GM18861 (cell line): ENCODE measurements around the gene PDZK1IP1.
A peak's percentile ranks its signal among the peaks of the same experiment; 100 is the strongest.
"Not testable (repeated sequence)": the region's sequence is repeated elsewhere in the genome, so short reads cannot be mapped to it uniquely, and the experiment has no call there.

Experiments
- ATAC-seq: cut with Tn5 transposase; IDR thresholded peaks from one replicate; pipeline ENCODE4 v1.9.1; 2021; ENCODE audit not compliant: unreplicated experiment

Gene PDZK1IP1

DNA sequence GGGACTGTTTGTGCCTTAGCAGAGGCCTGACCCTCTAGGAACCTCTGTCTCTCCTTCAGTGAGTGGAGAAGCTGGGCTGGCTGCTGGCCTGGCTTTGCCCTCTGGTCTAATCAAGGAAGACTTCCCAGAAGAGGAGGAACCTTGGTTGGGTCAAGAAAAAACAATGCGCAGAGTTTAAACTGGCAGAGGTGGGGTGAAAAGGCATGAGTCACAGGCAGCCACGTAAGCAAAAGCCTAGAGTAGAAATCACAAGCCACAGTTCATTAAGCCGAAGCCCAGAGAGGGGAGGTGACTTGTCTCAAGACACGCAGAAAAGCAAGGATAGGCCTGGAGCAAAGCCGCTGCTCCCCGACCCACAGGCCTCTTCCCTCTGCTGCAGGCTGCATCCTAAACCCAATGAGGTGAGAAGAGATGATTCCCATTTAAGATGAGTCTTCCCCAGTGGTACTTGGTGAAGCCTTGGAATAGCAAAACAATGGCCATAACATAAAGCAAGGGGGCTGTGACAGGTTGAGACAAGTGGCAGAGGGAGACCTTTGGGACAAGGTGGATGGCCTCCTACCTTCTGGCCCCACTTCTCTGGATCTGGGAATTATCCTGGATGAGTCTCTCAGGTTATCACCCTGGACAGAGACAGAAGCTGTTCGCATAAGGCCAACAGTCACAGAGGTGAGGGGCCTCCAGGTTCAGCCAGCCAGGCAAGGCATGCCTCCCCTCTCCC, 7.7 kb downstream of the PDZK1IP1 start:
- no peak for ATAC-seq

DNA sequence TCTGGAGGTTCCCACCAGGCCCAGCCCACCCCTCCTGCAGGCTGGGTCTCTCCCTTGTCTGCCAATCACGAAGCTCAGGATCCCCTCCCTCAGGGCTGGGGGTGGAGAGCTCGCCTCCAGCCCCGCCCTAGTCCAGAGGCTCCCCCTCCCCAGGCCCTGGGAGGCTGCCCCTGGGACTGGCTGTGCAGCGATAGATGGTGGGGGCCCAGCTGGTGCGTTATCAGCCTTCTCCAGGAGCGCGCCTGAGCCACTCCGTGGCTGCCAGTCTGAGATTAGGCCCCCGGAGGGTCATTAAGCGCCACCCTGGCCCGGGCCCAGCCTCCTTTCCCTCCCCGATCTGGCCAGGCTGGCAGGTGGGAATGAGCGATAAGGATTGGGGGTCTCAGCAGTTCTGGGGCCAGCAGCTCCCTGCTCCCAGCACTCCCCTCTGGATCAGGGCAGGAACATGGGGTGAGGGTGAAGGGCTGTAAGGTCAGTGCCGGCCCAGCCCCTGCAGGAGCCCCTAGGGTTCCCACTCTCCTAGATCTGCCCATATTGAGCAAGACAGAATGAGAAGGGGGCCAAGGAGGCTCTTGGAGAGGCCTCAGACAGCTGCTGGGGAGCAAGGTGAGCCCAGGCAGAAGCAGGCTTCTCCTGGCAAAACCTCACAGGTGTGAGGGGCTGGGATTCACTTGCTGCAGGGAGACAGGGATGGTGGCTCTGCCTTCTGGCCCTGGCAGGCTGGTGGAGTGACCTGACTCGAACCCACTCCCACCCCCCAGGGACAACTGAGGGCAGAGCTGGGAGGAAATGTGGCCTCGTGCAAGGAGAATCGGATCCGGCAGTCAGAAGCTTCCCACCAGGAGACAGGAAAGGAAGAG, 8.5 kb downstream of the PDZK1IP1 start:
- ATAC-seq: no peak

DNA sequence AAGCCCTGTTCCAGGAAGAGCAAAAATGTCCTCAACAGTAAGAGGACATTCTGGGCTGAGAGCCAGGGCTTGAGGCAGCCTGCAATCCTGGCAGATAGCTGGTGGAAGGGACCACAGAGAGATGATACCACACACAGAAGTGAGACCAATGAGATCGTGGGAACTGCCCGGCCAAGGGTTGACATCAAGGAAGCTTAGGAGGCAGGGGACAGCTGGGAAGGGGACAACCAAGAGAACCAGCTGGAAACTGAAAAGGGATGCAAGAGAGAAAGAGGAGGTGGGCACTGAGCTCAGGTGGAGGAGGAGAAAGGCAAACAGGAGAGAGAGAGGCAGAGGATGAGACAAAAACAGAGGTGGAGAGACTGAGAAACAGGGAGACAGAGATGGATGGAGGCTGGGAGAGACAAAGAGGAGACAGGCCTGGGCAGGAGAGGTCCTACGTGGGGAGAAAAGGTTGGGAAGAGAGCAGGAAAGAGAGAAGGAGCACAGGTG, 9.2 kb downstream of the PDZK1IP1 start:
- no peak for ATAC-seq

DNA sequence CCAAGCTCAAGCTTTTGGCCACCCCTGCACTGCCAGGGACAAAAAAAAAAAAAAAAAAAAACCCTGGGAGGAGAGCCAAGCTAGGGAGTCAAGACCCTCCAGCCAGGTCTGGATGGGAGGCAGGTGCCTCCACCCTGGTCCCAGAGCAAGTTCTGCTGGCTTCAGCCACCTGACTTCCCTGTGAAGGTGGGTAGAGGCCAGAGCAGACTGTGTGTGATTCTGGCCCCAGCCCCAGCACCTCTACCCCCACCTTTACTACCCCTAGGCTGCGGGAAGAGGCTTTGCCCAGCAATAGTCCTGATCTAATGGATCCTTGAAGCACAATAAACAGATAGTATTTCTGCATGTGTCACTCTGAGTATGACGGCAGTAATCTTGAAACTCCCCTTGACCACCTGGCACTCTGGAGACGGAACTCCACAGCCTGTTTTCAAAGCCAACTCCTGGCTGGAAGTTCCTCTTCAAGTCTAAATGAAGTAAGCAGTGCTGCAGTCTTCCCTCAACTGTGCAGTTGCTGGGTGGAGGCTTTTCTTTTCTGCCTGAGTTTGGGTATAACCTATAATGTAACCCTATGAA, 9.8 kb downstream of the PDZK1IP1 start:
- ATAC-seq: no peak

DNA sequence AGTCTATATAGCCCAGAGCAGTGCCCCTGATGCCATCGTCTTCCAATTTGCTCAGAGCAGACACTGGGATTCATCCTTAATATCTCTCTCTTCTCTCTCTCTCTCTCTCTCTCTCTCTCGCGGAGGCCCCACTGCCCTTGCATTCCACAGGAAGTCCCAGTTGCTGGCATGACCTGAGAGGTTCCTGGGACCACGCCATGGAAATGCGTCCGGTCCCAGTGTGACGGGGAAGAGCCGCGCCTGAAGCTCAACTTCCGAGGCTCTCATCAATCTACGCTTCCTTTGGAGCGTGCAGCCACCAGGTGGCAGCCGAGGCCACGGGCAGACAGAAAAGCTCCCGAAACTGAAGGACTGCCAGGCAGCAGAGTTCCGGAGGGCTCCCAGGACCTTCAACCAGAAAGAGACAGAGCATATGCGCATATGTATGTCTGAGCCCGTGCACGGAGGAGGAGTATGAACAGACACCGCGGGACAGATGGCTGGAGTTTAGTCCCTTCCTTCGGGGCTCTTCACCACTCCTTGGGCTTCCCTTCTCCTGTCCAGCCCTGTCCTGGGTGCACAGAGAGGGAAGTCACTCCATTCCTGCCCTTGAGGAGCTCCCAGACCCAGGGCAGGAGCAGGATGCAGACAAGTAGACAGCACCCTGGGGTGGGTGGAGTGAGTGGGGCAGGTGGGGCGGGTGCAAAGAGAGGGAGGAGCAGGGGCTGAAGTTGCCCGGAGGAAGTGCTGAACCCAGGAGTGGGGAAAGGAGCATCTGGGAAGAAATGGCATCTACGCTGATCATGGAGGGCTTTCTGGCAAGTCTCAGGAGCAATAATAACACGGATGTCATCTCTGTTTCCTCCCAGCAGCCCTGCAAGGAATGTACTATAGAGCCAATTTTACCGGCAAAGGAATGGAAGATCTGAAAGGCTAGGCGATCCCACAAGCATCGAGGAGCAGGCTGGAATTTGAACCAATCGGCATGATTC, 10.5 kb downstream of the PDZK1IP1 start:
- ATAC-seq: peak; percentile 86

DNA sequence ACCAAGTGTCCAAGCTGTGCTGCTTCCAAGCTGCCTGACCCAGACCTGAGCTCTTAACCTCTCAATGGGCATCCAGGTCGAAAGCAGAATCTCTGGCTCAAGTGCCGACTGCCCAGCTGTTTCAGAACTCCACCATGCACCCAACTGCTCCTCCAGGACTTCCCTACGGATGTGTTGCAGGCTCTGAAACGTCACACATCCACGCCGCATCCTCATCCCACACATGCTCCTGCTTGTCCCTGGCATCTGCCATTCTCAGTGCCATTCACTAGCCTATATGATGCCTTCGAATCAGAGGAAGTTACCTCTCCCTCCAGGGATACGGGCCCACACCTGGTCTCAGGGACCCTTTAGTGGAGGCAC, 11.2 kb downstream of the PDZK1IP1 start:
- ATAC-seq: no peak

DNA sequence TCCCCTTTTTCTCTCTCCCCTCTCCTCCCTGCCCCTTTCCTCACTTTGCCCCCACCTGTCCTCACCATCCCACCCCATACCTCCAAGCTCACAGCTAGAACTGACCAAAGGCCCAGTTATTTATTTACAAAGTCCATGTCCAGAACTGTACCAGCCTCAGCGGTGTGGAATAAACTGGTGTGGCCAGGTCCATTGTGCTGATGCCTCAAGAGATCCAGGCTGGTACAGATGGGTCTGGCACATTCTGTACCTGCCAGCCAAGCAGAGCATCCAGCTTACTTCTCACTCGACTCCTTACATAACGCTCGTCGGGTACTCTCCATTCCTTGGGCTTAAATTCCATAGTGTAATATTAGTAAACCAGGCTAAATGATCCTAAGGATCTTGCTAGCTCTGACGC, 11.8 kb downstream of the PDZK1IP1 start:
- no peak for ATAC-seq

DNA sequence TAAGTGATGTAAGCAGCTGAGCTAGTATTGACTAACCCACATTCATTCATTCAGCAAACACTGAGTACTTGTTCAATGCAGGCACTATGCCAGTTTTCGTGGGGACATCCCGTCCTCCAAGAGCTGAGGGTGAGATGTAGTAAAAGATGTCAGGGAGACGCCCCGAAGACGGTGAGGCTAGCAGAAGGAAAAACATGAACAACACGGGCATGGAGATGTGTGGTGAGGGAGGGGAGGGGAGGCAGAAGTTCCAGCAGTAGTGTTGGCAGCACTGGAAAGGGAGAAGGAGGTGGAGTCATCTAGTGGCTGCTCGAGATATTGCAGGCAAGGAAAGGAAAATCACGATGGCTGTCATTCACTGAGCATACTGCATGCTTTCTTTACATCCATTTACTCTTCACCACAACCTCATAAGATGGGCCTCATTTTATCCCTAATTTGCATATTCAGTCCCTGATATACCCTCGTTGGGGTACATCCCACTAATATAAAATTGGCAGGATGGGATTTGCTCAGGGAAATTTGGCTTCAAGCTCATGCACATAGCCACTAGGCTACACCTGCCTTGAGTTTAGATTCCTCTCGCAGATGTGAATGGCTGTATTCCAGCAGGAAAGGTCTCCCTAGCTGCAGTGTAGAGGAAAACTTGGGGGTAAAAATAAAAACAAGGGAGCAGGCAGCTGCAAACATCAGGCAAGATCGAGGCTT, 14.5 kb downstream of the PDZK1IP1 start:
- ATAC-seq: no peak

DNA sequence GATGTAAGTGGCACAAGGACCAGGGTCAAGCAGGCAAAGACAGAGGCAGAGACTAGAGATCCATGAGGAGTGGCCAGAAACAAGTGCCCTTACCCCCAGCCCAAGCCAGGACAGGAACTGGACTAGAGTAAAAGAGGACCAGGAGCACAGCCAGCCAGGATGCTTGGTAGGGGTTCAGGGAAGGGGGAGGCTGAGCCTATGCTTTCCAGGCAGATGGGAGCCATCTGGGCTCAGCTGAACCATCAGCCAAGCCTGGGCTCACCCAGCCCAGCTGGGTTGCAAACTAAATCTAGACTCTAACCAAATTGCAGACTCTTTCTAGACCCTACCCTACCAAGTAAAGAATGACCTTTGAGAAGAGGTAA, 15.2 kb downstream of the PDZK1IP1 start:
- no peak for ATAC-seq

DNA sequence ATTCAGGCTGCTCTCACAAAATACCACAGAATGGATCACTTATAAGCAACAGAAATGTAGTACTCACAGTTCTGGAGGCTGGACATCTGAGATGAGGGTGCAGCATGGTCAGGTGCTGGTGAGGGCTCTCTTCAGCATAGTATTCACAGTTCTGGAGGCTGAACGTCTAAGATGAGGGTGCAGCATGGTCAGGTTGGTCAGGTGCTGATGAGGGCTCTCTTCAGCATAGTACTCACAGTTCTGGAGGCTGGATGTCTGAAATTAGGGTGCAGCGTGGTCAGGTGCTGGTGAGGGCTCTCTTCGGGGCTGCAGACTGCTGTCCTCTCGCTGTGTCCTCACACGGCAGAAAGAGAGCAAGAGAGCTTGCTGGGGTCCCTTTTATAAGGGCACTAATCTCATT, 17.1 kb downstream of the PDZK1IP1 start:
- ATAC-seq: no peak

DNA sequence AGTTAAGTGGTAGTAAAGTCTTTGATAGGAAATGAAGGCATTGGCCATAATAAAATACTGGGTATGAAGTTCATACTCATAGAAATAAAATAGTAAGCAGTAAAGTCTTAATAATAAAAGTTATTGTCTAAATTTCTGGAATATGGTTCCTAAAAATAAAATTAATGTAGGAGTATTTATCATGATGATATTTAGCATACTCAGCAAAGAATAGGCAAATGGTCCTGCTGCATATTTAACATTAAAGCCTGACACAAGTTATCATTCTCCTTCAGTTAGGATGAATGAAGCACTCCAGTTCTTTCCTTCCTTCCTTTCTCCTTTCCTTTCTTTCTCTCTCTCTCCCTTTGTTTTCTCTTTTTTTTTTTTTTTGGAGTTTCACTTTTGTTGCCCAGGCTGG, 25.3 kb downstream of the PDZK1IP1 start:
- ATAC-seq: no peak

DNA sequence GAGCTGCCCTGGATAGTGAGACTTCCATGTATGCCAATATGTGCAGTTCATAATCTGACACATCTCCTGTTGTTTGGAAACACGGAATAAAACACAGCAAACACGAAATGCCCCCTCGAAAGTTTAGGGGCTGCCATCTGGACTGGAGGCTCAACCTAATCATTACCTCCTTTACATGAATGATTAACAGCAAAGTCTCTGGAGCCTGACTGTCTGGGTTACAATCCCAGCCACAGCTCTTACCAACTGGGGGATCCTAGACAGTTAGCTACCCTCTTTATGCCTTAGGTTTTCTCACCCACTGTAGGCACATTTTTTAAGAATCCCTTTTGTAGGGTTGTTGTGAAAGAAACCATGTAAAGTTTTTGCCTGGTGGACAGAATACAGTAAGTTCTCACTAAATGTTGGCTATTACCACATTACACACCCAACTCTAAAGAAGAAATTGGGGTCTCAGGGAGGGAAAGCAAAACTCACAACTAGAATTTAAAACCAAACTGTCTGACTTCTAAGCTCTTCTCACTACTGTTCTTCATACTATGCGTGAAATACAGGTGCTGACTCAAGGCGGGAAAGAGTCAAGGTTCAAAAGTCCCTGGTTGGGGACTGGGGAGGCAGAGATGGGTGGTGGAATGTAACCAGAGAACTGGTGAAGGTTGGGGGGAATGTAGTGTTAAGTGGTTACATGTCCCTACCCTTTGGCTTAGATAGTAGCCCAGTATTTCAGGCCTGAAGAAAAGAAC, 28.4 kb downstream of the PDZK1IP1 start:
- ATAC-seq: no peak

DNA sequence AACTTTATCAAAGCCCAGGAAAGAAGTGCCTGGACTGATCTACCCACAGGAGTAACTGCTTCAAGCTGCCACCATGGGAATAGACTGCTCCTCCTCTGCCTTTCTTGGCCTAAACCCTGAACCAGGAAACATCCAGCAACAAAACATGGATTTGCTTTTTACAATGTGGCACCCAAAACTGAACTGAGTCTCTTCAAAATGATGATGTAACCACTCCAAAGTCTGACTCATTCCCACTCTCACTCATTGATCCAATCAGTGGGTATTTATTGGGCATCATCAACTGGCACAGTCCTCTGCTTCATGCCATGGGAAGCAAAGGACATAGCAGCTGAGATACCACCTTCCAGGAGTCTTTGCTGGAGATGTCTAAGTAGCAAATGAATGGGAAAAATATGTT, 29.1 kb downstream of the PDZK1IP1 start:
- ATAC-seq: no peak

DNA sequence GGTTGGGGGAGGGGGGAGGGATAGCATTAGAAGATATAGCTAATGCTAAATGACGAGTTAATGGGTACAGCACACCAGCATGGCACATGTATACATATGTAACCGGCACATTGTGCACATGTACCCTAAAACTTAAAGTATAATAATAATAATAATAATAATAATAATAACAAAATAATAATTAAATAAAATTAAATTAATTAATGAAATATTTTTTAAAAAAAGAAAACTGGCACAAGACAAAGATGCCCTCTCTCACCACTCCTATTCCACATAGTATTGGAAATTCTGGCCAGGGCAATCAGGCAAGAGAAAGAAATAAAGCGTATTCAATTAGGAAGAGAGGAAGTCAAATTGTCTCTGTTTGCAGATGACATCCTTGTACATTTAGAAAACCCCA, 31.9 kb downstream of the PDZK1IP1 start:
- ATAC-seq: not testable (repeated sequence)

DNA sequence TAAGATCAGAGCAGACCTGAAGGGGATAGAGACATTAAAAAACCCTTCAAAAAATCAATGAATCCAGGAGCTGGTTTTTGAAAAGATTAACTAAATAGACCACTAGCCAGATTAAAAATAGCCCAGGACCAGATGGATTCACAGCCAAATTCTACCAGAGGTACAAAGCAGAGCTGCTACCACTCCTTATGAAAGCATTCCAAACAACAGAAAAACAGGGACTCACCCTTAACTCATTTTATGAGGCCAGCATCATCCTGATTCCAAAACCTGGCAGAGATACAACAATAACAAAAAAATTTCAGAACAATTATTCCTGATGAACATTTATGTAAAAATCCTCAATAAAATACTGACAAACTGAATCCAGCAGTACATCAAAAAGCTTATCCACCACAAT, 33.4 kb downstream of the PDZK1IP1 start:
- not testable (repeated sequence) for ATAC-seq

DNA sequence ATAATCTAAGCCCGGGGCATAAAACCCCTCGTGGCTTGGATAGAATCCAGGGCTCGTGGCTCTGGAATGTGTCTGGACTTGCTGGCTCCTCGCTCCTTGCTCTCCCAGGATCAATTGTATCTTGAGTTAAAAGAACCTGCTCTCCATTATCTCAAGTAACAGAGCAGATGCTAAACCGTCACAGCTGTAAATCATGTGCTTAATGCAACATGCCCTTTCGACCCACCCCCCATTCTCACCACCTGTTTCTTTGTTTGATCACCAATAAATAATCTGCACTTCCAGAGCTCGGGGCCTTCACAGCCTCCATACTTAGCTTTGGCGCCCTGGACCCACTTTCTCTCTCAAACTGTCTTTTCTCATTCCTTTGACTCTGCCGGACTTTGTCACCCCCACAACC, 40.7 kb downstream of the PDZK1IP1 start:
- not testable (repeated sequence) for ATAC-seq

DNA sequence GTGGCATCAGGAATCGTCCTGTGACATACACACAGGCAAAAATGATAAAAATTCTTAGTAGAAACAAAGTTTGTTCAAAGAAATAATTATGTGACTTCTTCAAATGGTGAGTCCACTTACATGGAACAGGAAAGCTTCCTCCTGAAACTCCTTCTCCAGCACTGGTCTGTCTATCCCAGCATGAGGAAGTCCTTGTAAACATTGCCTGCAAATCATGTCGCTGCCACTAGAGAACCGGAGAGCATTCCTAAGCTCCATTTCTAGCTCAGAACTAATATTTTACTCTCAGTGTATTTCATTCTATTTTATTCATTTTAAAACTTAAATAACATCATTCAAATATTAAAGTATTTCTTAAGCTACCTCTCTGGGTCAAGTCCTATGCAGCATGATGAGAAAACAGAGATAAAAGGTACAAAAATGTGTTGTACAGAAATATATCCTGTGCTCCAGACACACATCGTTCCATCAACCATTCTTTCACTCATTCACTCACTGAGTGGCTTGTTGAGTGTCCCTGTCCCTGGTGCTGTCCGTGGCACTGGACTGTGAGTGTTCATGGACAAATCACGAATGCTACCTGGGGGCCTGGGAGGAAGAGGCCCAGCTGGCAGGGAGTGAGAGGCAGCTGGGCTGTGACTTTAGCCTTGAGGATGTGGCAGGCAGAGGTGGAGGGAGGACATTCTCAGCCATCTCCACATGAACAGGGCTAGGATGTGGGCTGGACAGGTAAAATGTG, 42.6 kb downstream of the PDZK1IP1 start:
- no peak for ATAC-seq

DNA sequence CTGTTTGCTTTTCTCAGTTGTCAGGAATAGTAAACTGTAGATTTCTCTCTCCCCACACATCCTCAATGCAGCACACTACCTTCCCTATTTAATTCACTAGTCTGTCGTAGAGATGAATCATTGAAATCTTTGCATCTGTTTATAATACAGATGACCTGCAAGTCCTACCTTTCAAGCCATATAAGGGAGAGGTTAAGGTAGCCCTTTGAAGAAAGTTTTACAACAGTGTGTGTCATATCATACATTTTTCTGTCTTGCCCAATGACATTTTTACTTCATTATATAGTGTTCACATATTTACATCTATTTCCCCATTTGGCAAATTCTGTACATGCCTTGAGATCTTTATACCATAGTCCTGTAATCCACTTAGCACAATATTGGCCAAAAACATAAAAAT, 43.3 kb downstream of the PDZK1IP1 start:
- ATAC-seq: not testable (repeated sequence)

DNA sequence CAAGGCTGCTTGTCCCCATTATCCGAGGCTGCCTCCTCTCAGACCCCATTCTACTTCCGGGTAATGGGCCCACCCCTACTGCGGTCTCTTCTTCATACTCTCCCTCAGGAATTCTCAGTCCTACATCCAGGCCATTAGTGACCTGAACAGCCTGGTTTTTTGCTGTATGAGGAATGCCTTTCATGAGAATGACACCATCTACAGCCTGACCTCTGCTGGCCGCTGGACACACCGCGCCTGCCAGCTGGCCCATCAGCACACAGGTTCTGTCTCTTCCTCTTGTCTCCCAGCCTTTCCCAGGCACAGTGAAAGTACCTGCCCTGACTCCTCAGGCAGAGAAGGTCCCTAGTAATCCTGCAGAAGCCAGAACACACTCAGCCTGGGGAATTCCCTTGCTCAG, 46.2 kb downstream of the PDZK1IP1 start:
- ATAC-seq: not testable (repeated sequence)
